NCI-H2081 treated with DMSO at 0.1 percent for 48 hours (cell line): ENCODE measurements around the gene COQ10A.
"Not testable (repeated sequence)": the region's sequence is repeated elsewhere in the genome, so short reads cannot be mapped to it uniquely, and the experiment has no call there.

Experiments
- DNase-seq: peaks from one replicate; lab custom pipeline; 2025; lab: John Stamatoyannopoulos, UW

The COQ10A gene

DNA sequence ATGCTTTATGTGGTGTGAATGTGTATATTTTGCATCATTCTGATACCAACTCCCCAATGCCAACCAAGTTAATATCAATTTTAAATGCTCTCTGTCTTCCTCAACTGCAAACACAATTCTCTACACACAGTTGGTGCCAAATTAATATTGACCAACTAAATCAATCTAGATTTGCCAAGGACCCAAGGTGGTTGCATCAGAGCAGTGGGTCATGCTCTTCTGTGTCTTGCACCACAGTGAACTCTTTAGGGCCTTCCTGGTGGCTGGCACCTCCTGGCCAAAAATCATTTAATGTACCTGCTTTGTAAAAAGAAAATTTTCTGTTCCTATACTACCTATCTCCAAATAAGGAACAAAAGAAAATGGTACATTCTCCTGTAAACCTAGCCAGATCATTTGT, 14.1 kb downstream of the COQ10A start:
- DNase-seq: no peak

DNA sequence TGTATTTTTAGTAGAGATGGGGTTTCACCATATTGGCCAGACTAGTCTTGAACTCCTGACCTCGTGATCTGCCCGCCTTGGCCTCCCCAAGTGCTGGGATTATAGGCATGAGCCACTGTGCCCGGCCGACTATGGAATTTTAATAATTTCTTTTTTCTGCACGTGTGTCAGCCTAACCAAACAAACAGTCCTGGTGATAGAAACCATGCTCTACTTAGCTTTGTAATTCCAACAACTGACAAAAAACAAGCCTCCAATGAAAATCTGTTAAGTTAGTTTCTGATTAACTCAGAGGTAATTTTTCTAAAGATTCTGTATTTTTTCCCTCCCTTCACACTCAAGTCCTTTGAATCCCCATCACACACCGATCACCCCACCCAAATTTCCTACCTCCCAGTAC, 15.3 kb downstream of the COQ10A start:
- no peak for DNase-seq

DNA sequence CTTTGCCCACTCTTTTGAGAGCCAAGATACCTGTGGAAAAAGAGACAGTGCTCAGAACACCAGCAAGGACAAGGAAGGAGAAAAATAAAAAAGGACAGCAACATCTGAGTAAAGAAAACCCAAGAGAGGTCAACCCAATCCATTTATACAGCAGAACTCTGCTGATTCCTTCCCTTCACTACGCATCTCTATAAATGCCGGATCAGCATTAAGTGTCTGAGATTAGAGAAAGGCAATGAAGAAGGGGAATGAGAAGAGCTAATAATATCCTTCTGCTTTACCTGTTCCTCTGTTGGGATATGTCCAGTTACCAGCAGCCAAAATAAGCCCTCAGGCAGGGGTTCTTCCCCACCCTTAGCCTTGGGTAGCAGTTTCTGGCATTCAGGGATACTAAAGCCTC, 15.8 kb downstream of the COQ10A start:
- no peak for DNase-seq

DNA sequence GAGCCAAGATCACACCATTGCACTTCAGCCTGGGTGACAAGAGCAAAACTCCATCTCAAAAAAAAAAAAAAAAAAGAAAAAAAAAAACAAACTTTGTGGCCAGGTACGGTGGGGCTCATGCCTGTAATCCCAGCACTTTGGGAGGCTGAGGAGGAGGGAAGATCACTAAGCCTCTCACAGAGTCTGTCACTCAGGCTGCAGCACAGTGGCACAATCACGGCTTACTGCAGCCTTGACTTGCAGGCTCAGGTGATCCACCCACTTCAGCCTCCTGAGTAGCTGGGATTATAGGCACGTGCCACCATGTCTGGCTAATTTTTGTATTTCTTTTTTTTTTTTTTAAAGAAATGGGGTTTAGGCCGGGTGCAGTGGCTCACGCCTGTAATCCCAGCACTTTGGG, 17.5 kb downstream of the COQ10A start:
- not testable (repeated sequence) for DNase-seq

DNA sequence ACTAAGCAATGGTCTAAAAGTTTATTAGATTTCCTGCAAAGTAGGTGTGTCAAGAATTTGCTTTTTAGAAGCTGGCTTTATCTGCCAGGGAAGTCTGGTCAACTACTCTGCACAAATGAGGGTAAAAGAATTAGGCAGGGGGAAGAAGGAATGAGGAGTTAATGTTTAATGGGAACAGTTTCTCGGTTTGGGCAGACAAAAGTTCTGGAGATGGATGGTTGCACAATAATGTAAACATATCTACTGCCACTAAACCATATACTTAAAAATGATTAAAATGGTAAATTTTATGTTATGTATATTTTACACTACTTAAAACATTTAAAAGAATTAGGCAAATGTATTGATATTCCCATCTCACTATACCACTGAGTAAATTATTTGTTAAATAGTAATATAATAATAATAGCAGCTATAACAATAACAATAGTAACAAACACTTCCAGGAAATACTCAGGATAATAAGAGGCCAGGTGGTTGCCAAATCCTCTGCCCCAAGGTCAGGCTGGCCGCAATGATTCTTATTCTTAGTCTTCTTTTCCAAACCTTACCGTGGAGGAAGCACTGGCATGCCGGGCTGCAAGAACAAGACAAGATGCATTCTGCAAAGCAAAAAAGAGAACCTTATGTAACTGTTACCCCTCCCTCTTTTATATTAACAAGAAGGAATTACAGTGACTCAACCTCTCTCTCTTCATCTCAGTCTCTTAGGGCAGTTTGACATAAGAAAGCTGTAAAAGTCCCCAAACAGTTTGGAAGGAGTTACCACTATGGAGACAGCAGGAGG, 19.5 kb downstream of the COQ10A start:
- no peak for DNase-seq

DNA sequence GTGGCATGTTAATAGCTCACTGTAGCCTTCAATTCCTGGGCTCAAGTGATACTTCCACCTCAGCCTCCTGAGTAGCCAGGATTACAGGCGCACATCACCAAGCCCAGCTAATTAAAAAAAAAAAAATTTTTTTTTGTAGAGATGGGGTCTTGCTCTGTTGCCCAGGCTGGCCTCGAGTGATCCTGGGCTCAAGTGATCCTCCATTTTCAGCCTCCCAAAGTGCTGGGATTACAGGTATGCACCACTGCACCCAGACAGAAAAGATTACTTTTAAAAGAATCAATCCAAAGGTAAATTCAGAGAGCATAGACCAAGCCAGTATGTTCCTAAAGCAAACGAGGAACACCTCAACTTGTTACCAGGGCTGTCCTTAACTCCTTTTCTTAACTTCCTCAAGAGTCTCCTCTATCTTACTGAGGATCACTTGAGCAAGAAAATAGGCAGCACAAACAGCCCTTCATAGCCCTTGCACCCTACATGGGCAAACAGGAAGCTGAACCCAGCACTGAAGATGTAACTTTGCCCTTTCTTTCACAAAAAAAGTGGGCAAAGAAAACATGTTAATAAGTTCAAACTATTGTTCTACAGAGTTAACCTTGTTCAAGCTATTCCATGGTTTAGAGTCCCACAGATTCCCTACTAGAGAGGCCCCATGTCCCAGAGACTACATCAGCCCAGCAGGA, 22.1 kb downstream of the COQ10A start:
- DNase-seq: no peak

DNA sequence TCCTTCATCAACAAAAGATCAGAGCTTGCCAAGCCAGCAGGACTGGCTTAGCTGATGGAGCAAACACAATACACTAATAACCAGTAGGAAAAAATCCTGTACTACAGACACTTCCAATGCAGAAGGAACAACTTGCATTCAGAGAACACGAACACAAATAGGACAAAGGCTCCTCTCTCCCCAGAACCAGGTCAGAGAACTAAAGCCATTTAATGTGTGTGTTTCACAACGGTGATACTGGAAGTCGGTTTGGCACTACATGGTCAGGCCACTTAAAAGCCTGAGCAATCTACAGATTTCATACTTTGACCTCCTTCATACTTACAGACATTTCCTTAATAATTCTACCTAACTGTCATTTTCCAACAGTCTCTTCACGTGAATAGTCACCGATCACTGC, 27.1 kb downstream of the COQ10A start:
- DNase-seq: no peak

DNA sequence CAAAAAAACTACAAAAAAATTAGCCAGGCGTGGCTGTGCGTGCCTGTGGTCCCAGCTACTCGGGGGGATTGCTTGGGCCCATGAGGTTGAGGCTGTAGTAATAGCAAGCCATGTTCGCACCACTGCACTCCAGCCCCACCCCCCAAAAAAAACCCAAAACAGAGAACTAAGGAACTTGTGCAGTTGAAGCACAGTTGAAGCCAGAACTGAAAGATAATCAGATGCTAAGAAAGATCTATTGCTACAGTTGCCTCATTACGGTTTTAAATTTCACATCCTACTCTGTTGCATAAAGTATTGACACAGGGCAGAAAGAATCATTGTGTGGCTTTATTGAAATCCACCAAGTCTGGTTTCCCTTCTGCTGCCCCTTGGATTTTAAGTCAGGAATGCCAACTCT, 29.6 kb downstream of the COQ10A start:
- DNase-seq: no peak

DNA sequence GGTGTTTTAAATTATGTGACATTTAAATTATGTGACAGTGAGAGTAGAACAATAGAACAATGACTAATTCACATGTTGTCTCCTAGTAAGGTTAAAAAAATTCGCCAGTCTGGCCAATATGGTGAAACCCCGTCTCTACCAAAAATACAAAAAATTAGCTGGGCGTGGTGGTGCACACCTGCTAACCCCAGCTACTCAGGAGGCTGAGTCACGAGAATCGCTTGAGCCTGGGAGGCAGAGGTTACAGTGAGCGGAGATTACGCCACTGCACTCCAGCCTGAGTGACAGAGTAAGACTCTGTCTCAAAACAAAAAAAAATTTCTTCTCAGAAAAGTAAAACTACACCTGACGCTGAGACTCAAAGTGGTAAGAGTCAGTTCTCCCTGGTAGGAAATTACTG, 30.7 kb downstream of the COQ10A start:
- DNase-seq: no peak

DNA sequence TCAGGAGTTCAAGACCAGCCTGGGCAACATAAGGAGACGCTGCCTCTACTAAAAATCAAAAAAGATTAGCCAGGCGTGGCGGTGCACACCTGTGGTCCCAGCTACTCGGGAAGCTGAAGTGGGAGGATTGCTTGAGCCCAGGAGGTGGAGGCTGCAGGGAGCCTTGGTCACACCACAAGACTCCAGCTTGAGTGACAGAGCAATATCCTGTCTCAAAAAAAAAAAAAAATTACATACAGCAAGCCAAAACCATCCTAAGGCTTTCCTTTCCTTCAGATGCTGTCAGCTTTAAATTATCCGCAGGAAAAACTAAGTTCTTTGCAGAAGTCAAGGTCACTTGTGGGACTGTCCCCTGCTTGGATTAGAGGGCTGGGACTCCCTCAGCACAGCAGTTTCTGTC, 32.1 kb downstream of the COQ10A start:
- DNase-seq: no peak

DNA sequence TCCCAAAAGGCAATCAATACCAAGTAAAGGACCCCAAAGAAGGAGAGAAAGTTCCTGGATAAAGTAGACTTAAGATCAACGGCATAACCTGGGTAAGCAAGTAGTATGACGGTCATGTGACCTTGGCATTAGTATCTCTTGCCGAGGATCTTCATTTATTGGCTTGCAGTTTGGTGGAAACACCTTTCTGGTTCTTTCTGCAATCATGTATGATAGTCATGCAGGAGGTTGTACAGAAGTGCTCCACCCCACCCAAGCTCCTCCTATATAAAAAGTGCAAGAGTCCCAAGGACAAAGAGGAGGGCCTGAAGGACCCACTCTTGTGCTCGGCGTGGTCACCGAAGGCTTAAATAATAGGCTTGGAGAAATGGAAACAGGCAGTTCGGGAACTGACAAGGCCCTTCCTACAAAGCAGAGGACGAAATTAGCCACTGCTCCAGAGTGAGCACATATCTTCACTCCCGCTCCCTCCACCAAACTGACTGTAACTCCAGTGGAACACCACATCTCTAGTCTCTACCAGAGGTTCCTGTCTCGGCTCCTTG, 32.6 kb downstream of the COQ10A start:
- no peak for DNase-seq

DNA sequence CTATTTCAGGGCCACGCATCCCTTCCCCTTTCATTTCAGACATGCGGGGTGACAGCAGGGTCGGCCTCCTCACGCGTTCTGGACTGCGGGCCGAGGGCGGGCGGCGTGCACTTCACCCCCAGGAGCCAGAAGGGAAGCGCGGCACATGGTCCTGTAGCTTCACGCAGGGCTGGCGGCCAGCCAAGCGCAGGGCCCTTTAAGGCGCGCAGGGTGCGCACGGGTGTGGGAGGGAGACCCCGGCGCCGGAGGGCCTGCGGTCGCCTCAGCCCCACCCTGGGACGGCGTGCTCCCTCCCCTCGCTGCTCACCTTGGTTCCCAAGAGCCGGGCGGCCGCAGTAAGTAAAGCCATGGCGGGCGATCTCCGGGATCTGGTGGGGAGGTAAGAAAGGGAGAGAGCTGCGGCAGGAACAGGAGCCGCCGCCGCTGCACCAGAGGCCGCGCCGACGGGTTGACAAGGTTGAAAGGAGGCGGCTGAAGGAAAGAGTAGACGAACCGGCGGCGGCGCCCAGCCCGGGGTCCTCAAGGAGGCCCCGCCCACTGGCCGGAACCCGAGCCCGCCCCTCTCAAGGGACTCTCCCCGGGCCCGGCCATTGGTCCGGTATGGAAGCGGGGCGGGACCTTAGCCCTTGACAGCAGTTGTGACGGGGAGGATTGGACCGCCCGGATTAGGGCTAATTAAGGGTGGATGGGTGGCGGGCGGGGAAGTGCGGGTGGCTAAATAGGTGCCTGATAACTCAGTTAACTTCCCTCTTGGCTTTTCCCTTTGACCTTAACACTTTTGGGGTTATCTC, 33.3 kb downstream of the COQ10A start, which contains the start of gene CS:
Gene CS (minus strand): TSS at position 478 of the 791 bp plus-strand sequence. CDS start 129 bp downstream, at position 349.
- peak; percentile 92 for DNase-seq

DNA sequence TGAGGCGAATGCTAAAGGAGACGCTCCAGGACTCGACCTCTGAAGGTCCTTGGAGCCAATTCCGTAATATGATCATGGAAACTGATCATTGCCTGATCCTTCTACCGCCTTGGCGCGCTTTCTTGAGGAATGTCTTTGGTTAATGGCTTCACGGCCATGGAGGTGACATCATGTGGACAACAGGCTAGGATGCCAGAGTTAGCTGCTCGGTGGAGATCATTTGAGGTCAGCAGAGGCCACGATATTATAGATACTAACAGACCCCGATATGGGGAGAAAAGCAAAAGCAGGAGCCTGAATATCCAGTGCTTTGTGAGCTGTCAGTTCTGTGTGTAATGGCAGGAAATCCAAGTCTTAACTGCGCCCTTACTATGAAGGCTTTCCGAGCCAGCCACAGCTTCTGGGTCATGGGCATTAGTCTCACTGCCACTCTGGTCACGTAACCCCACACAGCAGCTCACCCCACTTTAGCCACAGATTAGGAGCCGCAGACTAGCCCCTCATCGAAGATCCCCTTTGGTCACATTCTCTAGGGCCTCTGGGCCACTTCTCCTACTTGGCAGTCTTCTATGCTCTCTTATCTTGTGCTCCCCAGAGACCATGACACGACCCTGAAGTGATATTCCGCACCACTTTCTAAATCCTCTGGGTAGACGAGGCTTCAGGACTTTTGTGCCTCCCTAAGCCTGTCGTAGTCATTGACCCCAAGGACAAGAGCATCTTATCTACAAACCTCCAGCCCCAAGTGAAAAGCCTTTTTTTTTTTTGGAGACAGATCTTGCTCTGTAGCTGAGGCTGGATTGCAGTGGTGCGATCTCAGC, 34.1 kb downstream of the COQ10A start:
- no peak for DNase-seq

DNA sequence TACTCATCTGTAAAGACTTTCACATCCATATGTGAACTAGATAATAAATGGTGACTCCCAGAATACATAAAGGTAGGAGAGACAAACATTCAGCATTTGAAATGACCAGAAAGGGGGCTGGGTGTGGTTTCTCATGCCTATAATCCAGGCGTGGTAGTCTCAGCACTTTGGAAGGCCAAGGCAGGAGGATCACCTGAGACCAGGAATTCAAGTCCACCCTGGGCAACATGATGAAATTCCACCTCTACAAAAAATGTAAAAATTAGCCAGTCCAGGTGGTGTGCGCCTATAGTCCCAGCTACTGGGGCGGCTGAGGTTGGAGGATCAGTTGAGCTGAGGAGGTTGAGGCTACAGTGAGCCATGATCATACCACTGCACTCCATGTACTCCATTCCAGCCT, 37.5 kb downstream of the COQ10A start:
- DNase-seq: no peak

DNA sequence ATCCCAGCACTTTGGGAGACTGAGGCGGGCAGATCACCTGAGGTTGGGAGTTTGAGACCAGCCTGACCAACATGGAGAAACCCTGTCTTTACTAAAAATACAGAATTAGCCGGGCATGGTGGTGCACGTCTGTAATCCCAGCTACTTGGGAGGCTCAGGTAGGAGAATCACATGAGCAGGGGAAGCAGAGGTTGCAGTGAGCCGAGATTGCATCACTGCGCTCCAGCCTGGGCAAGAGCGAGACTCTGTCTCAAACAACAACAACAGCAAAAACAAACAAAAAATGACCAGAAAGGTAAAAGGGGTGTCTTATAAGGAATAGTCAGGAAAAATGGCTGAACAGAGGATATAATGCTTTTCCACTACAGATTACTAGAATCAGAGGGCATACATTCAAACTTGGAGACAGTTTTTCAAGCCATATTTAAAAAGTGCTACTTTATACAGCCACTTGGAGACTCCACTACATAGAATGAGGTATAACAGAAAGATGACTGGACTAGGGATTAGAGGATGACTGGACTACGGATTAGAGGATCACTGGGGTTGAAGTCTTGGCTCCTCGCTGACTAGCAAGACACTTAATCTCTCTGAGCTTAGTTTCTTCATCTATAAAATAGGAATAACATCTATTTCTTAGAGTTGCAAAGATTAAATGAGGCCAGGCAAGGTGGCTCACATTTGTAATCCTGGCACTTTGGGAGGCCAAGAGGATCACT, 38.3 kb downstream of the COQ10A start:
- no peak for DNase-seq

DNA sequence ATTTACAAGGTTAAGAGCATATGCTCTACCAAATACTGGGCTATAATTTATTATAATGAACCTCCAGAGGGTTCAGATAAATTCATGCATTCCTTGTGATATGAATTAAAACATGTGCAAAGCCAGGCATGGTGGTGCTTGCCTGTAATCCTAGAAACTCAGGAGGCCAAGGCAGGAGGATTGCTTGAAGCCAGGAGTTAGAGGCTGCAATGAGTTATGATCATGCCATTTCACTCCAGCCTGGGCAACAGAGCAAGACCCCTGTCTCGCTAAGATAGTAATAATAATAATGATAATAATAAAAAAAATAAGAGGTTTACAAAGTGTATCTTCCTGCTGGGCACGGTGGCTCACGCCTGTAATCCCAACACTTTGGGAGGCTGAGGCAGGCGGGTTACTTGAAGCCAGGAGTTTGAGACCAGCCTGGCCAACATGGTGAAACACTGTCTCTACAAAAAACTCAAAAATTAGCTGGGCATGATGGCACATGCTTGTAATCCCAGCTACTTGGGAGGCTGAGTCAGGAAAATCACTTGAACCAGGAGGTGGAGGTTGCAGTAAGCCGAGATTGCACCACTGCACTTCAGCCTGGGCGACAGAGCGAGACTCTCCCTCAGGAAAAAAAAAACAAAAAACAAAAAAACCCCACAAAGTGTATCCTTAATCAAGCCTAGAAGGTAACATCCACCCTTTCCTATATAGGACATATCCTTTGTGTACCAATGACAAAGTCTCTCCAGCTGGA, 40.7 kb downstream of the COQ10A start:
- DNase-seq: no peak

DNA sequence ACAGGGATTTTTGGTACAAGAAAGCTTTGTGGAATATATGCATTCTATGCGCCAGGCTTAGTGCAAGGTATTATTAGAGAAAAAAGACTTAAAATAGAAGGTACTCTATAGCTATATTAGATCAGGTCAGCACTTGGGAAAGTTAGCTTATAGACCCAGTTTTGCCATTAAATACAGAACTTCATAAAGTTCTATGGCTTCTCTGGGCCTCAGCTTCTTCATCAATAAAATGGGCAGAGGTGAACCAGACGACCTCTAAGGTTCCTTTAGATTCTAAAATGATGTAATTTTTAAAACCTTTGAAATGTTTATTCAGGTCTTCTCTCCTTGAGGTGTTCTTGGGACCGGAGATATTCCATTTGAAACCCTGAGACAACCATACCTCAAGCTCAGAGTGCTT, 42.0 kb downstream of the COQ10A start:
- no peak for DNase-seq

DNA sequence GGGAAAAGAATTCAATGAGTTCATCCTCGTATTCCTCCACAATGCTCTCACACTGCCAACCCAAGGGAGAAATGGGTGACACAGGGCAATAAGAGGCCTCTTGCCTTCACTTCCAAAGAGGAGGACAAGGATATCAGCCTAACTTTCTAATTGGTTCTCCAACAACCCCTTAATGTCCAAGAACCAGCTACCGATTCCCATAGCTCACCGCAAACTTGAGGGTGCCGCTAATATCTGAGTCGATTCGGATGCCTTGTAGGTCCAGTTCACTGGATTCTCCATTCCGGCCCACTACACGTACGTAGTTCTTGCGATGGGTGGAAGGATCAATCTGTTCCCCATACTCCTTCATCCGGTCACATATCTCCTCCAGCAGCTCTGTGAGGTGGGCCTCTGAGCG, 44.3 kb downstream of the COQ10A start:
- no peak for DNase-seq

DNA sequence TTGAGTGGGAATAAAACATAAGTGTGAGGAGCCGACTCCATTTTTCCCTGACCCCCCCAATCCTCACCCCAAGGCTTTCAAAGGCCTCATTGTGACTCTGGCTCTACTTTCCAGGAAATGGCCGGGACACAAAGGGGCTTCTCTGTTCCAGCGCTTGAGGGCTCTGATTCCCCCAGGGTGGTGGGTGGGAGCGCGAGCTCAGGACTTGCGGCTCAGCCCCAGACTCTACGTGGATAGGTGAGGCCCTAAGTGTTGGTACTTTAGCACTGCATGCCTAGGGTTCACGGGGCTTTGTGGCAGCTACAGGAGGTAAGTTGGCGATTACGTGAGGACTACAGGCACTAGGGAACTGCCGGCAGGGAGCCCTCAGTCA, 48.5 kb downstream of the COQ10A start:
- no peak for DNase-seq
